Keratinocyte (primary cell): ENCODE results near the gene ST8SIA1. TPM values are rescaled to one million over a fixed set of nuclear protein-coding genes. Genes with fewer than 3 reads are reported as not detected.

Experiments
- DNase-seq: peaks from one replicate; pipeline ENCODE4 v3.0.0-alpha.2; 2011; ENCODE audit warnings: low read depth, missing footprints, low spot score
- FAIRE-seq: peaks from 2 replicates; lab custom pipeline; 2011; peaks lifted over from hg19 to GRCh38; lab: Jason Lieb, UNC
- H2AFZ ChIP-seq: 2 replicates; pipeline ENCODE4 v1.6.0; 2012; ENCODE audit warnings: low read length, control low read depth, inconsistent platforms; ENCODE audit not compliant: control insufficient read depth
- H3K27ac ChIP-seq: 2 replicates; pipeline ENCODE4 v1.5.1; 2011; ENCODE audit warnings: low read length; ENCODE audit not compliant: control insufficient read depth, insufficient read depth
- H3K27me3 ChIP-seq: 3 replicates; pipeline ENCODE4 v1.6.0; 2011; ENCODE audit warnings: low read length; ENCODE audit not compliant: control insufficient read depth, insufficient read depth; ENCODE audit errors: extremely low read depth
- H3K36me3 ChIP-seq, 2 experiments: 2 replicates in 1 of 2; 3 replicates in 1 of 2; pipeline ENCODE4 v1.5.1; 2011; ENCODE audit warnings: low read length in 2 of 2, mild to moderate bottlenecking in 1 of 2; ENCODE audit not compliant: control insufficient read depth in 2 of 2, insufficient read depth in 2 of 2; ENCODE audit errors: extremely low read depth in 1 of 2
- H3K4me1 ChIP-seq: 3 replicates; pipeline ENCODE4 v1.5.1; 2011; ENCODE audit warnings: low read length; ENCODE audit not compliant: control insufficient read depth, insufficient read depth; ENCODE audit errors: extremely low read depth
- H3K4me2 ChIP-seq: 3 replicates; pipeline ENCODE4 v1.6.0; 2011; ENCODE audit warnings: low read depth, low read length; ENCODE audit not compliant: control insufficient read depth, insufficient read depth; ENCODE audit errors: extremely low read depth
- H3K4me3 ChIP-seq, 3 experiments: fragments of 200-600 bp in 1 of 3; sonication (generic) in 1 of 3; 2 replicates in 2 of 3; 3 replicates in 1 of 3; pipeline ENCODE4 v1.5.1; 2011 to 2016; ENCODE audit warnings: low read length in 3 of 3, mild to moderate bottlenecking in 3 of 3, control low read depth in 2 of 3, inconsistent platforms in 1 of 3, low read depth in 1 of 3, mixed read lengths in 1 of 3, mixed run types in 1 of 3, moderate library complexity in 1 of 3; ENCODE audit not compliant: control insufficient read depth in 2 of 3, insufficient read depth in 2 of 3; ENCODE audit errors: extremely low read depth in 1 of 3
- H3K79me2 ChIP-seq: 2 replicates; pipeline ENCODE4 v1.6.0; 2012; ENCODE audit warnings: low read length; ENCODE audit not compliant: control insufficient read depth, insufficient read depth
- H3K9ac ChIP-seq: 3 replicates; pipeline ENCODE4 v1.6.0; 2011; ENCODE audit warnings: low read length; ENCODE audit not compliant: control insufficient read depth, insufficient read depth; ENCODE audit errors: extremely low read depth
- H3K9me1 ChIP-seq: 3 replicates; pipeline ENCODE4 v1.6.0; 2011; ENCODE audit warnings: low read length; ENCODE audit not compliant: control insufficient read depth, insufficient read depth; ENCODE audit errors: extremely low read depth
- H3K9me3 ChIP-seq: 2 replicates; pipeline ENCODE4 v1.5.1; 2012; ENCODE audit warnings: low read depth, low read length; ENCODE audit not compliant: control insufficient read depth
- H4K20me1 ChIP-seq: 3 replicates; pipeline ENCODE4 v1.6.0; 2011; ENCODE audit warnings: low read length; ENCODE audit not compliant: control insufficient read depth, insufficient read depth; ENCODE audit errors: extremely low read depth
- CTCF ChIP-seq, 3 experiments: IDR thresholded peaks in 1 of 3; conservative IDR thresholded peaks in 1 of 3; optimal IDR thresholded peaks in 1 of 3; 2 replicates in 2 of 3; 3 replicates in 1 of 3; pipeline versions ENCODE3 to v1.5.1; 2011; ENCODE audit warnings: low read length in 3 of 3, mild to moderate bottlenecking in 3 of 3, moderate library complexity in 2 of 3, control low read depth in 1 of 3, inconsistent platforms in 1 of 3; ENCODE audit not compliant: insufficient read depth in 2 of 3; ENCODE audit errors: extremely low read depth in 1 of 3
- EZH2 ChIP-seq: IDR thresholded peaks from one replicate; pipeline ENCODE4 v1.6.1; 2012; ENCODE audit warnings: inconsistent platforms, mild to moderate bottlenecking, low read length, moderate library complexity
- dilution Hi-C: fragments of 300-500 bp; cut with MboI; formaldehyde crosslinking; loops from one replicate; pipeline ENCODE4 v1.7.0; 2020; ENCODE audit warnings: low sequenced_read_pairs; ENCODE audit not compliant: extremely low pct_ligation_motif_present
- polyA plus RNA-seq, 5 experiments: library from polyadenylated mRNA; depleted of rRNA in 3 of 5; stranded (reverse) in 3 of 5; stranded (forward) in 1 of 5; unstranded in 1 of 5; fragments of >200 nt; gene quantifications; 1 replicate in 1 of 5; 2 replicates in 3 of 5; 3 replicates in 1 of 5; pipeline versions ENCODE4 v1.2.1 to v1.2.3, GENCODE V29; 2011 to 2012; ENCODE audit warnings: missing spikeins in 2 of 5, low read depth in 1 of 5, low replicate concordance in 1 of 5

Gene ST8SIA1
- polyA plus RNA-seq, 1 donor (not counting 4 experiments of a cell fraction or from before 2014, with no cell fraction given) = 0.50 TPM

GRCh38 chr12:22310709-22311108 is 23.8 kb downstream of the ST8SIA1 start:
- Histone ChIP-seq H3K9me1 (no peaks in the 10 kb centered on the region), H3K36me3 (no peaks in the 10 kb centered on the region), H3K9ac (no peak overlapping the region), H3K4me2 (no peak overlapping the region), H3K27ac (no peak overlapping the region), H3K4me1 (peaks cover 5% of the 10 kb centered on the region), H3K27me3 (no peaks in the 10 kb centered on the region), H4K20me1 (no peaks in the 10 kb centered on the region), H3K79me2 (no peaks in the 10 kb centered on the region), H3K9me3 (no peaks in the 10 kb centered on the region), H3K4me3 (no peak overlapping the region), H2AFZ (no peak overlapping the region)
- no peak for DNase-seq
- TF ChIP-seq CTCF (optimal IDR thresholded peaks at IDR 0.05 in 1 of 3, IDR thresholded peaks at IDR 0.05 in 1 of 3, conservative IDR thresholded peaks at IDR 0.05 in 1 of 3; ENCODE audit: extremely low read depth in 1 of 3, insufficient read depth in 2 of 3, low read length in 3 of 3) = no peak
- dilution Hi-C loops = no loop called here
- FAIRE-seq = peak; percentile 9

- dilution Hi-C loops = no loop called here
- no peak overlapping the region for H3K4me3 ChIP-seq
- no peak overlapping the region for H3K27ac ChIP-seq
- peaks cover 5% of the 10 kb centered on the region for H3K4me1 ChIP-seq
- H4K20me1 ChIP-seq = no peaks in the 10 kb centered on the region
- H3K4me2 ChIP-seq = no peak overlapping the region
- H2AFZ ChIP-seq = no peak overlapping the region
- FAIRE-seq = no peak
- no peaks in the 10 kb centered on the region for H3K36me3 ChIP-seq
- no peaks in the 10 kb centered on the region for H3K79me2 ChIP-seq
- no peaks in the 10 kb centered on the region for H3K27me3 ChIP-seq
- no peak for DNase-seq
- H3K9me3 ChIP-seq = no peaks in the 10 kb centered on the region
- no peak overlapping the region for H3K9ac ChIP-seq
- TF ChIP-seq EZH2 (no peak), CTCF (optimal IDR thresholded peaks at IDR 0.05 in 1 of 3, IDR thresholded peaks at IDR 0.05 in 1 of 3, conservative IDR thresholded peaks at IDR 0.05 in 1 of 3; ENCODE audit: extremely low read depth in 1 of 3, insufficient read depth in 2 of 3, low read length in 3 of 3) (no peak)
- H3K9me1 ChIP-seq = no peaks in the 10 kb centered on the region
Observed at GRCh38 chr12:22310275-22310674, 24.2 kb downstream of the ST8SIA1 start.
